ENCODE data around the gene TMEM255A.
A peak's percentile ranks its signal among the peaks of the same experiment; 100 is the strongest.

The TMEM255A gene

DNA sequence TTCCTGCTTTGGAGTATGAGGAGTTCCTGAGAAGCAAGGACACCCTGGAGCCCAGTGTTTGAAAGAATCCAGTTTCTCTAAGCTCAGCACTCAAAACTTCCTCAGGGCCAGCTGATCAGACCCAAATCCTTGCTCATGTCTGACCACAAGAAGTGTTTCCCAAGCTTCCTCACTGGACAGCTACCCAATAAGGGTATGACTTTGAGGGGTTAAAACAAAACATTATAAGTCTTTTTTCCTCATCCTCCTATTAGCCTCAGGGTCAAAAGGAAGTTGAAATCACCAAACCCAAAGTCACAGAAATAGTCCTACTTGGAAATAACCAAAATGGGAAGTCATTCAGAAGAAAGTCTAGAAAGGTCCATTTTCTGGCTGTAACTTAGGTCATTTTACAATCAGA lies 46.9 kb downstream of the TMEM255A start:
- no peak overlapping the region for H3K4me3 ChIP-seq (ENCODE audit: low read depth, low read length)
- ChIA-PET POLR2A (no interaction called here), CTCF (interaction anchor here (0.7 kb wide), 1 partner anchor 100 kb away, joined by 3 read pairs; no protein-coding TSS in a partner anchor)
- DNase-seq (ENCODE audit: low read depth, low spot score) = no peak
- TF ChIP-seq, protein P1, sequence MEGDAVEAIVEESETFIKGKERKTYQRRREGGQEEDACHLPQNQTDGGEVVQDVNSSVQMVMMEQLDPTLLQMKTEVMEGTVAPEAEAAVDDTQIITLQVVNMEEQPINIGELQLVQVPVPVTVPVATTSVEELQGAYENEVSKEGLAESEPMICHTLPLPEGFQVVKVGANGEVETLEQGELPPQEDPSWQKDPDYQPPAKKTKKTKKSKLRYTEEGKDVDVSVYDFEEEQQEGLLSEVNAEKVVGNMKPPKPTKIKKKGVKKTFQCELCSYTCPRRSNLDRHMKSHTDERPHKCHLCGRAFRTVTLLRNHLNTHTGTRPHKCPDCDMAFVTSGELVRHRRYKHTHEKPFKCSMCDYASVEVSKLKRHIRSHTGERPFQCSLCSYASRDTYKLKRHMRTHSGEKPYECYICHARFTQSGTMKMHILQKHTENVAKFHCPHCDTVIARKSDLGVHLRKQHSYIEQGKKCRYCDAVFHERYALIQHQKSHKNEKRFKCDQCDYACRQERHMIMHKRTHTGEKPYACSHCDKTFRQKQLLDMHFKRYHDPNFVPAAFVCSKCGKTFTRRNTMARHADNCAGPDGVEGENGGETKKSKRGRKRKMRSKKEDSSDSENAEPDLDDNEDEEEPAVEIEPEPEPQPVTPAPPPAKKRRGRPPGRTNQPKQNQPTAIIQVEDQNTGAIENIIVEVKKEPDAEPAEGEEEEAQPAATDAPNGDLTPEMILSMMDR (IDR thresholded peaks at IDR 0.05; ENCODE audit: insufficient read depth, low read length, missing control alignments) = no peak

GRCh38 chrX:120262859-120263708 lies 48.2 kb downstream of the TMEM255A start:
- ChIA-PET POLR2A (no interaction called here), CTCF (no interaction called here)
- no peak overlapping the region for H3K4me3 ChIP-seq (ENCODE audit: low read depth, low read length)
- TF ChIP-seq, protein P1 (IDR thresholded peaks at IDR 0.05; ENCODE audit: insufficient read depth, low read length, missing control alignments) = no peak
- no peak for DNase-seq (ENCODE audit: low read depth, low spot score)

GRCh38 chrX:120260369-120260768 lies 50.9 kb downstream of the TMEM255A start:
- POLR2A ChIA-PET = no interaction called here
- TF ChIP-seq, protein P1 (IDR thresholded peaks at IDR 0.05; ENCODE audit: insufficient read depth, low read length, missing control alignments) = no peak
- CTCF ChIA-PET = interaction anchor here (1.9 kb wide), 1 partner anchor 9 kb away, joined by 5 read pairs; no protein-coding TSS in a partner anchor
- H3K4me3 ChIP-seq (ENCODE audit: low read depth, low read length) = no peak overlapping the region
- no peak for DNase-seq (ENCODE audit: low read depth, low spot score)

- POLR2A ChIA-PET = no interaction called here
- CTCF ChIA-PET = interaction anchor here (0.6 kb wide), 1 partner anchor 28 kb away, joined by 3 read pairs; no protein-coding TSS in a partner anchor
Measured at GRCh38 chrX:120253784-120254183, 57.5 kb downstream of the TMEM255A start.

DNA sequence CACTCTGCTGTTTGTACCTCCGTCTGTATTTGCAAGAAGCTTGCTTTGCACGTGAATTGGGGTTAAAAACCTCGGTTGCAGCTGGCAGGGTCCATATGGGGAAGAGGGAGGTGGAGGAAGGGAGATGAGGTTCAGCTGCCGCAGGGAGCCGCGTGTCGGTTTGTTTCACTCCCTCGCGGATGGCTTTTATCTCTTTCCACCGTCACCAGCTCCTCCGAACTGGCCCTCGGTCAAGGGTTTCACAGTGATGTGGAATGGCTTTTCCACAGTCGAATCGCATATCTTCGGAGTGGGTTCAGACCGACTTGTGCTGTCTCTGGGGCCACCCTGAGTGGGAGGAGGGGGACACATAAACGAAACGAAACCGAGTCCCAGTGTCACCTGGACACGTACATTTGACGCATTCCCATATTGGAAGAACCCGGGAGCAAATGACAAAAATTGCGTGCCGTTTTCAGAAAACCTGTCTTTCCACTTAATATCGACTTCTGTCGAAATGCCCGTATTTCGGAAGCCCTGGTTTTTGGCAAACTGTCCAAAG lies 59.7 kb downstream of the TMEM255A start:
- TF ChIP-seq, protein P1 (IDR thresholded peaks at IDR 0.05; ENCODE audit: insufficient read depth, low read length, missing control alignments) = no peak
- DNase-seq (ENCODE audit: low read depth, low spot score) = no peak
- H3K4me3 ChIP-seq (ENCODE audit: low read depth, low read length) = peak overlapping the region; percentile 71
- ChIA-PET POLR2A (interaction anchor here (1.2 kb wide), 1 partner anchor 206 kb away, joined by 4 read pairs; no protein-coding TSS in a partner anchor), CTCF (interaction anchor here (0.8 to 2.0 kb wide), 5 partner anchors 10 to 220 kb away, joined by 3 to 9 read pairs (median 5); no protein-coding TSS in a partner anchor)

More at GRCh38 chrX:120253784-120254183, 57.5 kb downstream of the TMEM255A start:
- TF ChIP-seq, protein P1 (IDR thresholded peaks at IDR 0.05; ENCODE audit: insufficient read depth, low read length, missing control alignments) = no peak
- H3K4me3 ChIP-seq (ENCODE audit: low read depth, low read length) = no peak overlapping the region
- no peak for DNase-seq (ENCODE audit: low read depth, low spot score)
